AG04449 (cell line): ENCODE results near the gene SRF.

ENCODE experiments used
- CTCF ChIA-PET: fragments of 350-600 bp; formaldehyde crosslinking; extraction: SDS; loops from one replicate; lab custom pipeline; 2021; ENCODE audit warnings: antibody characterized with exemption; lab: Yijun Ruan, JAX
- POLR2A ChIA-PET: fragments of 400-600, 350-600 bp; formaldehyde crosslinking; extraction: SDS; loops from one replicate; lab custom pipeline; 2020; ENCODE audit warnings: antibody characterized with exemption, inconsistent platforms; lab: Yijun Ruan, JAX
- DNase-seq: peaks from one replicate; pipeline ENCODE4 v3.0.0-alpha.2; 2010; ENCODE audit warnings: low read depth, low spot score
- H3K4me3 ChIP-seq: 2 replicates; pipeline ENCODE4 v1.5.1; 2011; ENCODE audit warnings: low read depth, mild to moderate bottlenecking, control low read depth, low read length
- TF ChIP-seq, protein P1 (sequence below): IDR thresholded peaks from one replicate; pipeline ENCODE4 v1.5.1; 2011; ENCODE audit warnings: mild to moderate bottlenecking, moderate library complexity, low read length, control low read depth, inconsistent platforms; ENCODE audit not compliant: insufficient read depth; ENCODE audit errors: missing control alignments

The SRF gene

DNA sequence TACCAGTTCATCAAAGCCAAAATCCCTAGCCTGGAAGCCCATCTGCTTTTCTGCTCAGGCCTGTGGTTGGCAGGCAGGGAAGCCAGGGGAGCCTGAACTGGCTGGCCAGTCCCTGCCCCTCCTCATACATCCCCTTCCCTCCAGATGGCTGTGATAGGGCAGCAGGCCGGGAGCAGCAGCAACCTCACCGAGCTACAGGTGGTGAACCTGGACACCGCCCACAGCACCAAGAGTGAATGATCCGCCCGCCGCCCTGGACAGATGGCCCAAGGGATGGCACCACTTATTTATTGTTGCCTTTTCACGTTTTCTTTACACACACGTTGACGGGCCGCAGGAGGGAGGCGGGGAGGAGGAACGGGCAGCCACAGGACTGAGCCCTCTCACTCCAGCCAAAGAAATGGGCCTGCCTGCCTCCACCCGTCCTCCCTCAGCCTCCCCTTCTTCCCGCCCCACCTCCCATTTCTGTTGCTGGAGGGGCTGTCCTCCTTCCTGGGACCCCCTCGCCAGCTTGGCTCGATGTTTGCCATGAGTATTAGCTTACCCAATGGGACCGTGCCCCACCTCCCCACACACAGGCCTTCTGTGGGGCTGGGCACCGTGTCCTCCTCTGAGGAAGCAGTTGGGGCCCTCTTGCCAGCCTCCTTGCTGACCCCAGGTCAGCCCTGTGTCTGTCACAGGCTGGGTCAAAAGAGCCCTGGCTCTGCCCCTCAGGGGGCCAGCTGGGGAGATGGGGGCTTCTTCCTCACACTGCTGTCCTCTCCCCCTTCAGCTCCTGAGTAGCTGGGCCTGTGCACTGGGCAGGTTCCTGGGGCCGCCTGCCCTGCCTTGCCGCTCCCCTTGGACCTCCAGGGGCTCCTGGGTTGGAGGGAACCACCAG is 8.1 kb downstream of the SRF start:
- no peak overlapping the region for H3K4me3 ChIP-seq
- CTCF ChIA-PET = interaction anchor here (1.5 to 1.8 kb wide), 2 partner anchors 8 to 51 kb away, joined by 3 to 4 read pairs; partner anchors contain the start of gene SRF
- TF ChIP-seq, protein P1, sequence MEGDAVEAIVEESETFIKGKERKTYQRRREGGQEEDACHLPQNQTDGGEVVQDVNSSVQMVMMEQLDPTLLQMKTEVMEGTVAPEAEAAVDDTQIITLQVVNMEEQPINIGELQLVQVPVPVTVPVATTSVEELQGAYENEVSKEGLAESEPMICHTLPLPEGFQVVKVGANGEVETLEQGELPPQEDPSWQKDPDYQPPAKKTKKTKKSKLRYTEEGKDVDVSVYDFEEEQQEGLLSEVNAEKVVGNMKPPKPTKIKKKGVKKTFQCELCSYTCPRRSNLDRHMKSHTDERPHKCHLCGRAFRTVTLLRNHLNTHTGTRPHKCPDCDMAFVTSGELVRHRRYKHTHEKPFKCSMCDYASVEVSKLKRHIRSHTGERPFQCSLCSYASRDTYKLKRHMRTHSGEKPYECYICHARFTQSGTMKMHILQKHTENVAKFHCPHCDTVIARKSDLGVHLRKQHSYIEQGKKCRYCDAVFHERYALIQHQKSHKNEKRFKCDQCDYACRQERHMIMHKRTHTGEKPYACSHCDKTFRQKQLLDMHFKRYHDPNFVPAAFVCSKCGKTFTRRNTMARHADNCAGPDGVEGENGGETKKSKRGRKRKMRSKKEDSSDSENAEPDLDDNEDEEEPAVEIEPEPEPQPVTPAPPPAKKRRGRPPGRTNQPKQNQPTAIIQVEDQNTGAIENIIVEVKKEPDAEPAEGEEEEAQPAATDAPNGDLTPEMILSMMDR = no peak
- no peak for DNase-seq
- POLR2A ChIA-PET = no interaction called here

DNA sequence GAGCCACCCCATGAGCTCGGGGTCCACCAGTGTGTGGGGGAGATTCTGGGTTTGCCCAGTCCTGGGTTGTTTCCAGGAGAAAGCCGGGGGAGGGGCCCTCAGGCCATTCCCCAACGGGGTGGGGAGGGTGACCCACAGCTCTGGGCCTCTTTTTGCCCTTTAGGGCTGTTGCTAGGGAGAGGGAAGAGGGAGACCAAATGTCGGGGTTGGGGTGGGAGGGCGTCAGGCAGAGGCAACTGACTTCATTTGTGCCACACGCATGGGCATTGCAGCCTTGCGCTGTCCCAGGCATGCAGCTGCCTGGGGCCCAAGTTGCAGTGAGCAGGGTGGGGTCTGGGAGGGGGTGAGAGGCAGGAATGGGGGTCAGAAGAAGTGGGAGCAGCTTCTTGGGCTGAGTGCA is 9.0 kb downstream of the SRF start:
- CTCF ChIA-PET = interaction anchor here (1.1 to 1.8 kb wide), 2 partner anchors 8 to 36 kb away, joined by 3 to 4 read pairs; partner anchors contain the start of gene SRF
- TF ChIP-seq, protein P1 = no peak
- DNase-seq = no peak
- POLR2A ChIA-PET = no interaction called here
- H3K4me3 ChIP-seq = no peak overlapping the region

DNA sequence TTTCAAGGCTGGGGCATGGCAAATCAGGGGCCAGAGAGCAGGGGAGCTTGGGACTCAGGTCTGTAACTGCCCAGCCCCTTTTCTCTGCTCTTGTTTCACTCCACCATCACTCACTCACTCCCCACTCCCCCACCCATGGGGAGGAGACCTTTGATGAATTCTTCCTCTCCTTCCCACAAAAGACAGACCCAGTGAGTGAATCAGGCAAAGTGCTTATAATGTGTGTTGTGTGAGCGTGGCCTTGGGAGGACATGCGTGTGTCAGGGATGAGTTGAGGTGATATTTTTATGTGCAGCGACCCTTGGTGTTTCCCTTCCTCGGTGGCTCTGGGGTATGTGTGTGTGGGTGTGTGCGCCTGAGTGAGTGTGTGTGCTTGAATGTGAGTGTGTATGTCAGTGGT is 9.9 kb downstream of the SRF start:
- POLR2A ChIA-PET = no interaction called here
- CTCF ChIA-PET = interaction anchor here (1.1 to 1.8 kb wide), 2 partner anchors 9 to 37 kb away, joined by 3 to 4 read pairs; partner anchors contain the start of gene SRF
- DNase-seq = no peak

DNA sequence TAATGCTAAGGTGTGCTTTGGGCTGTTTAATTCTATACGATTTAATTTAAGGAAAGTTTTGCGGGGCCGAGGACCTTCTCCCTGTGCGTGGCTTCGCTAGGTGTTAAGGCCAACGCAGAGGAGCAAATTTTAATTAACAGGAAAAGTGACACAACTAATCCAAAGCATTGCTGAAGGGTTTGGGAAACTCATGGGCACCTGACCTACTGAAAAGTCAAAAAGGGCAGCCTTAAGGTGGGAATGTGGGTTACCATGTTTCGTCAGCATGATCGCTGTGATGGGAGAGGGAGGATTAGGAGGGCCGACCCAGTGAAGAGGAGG is 10.5 kb downstream of the SRF start:
- ChIA-PET POLR2A (interaction anchor here (1.0 to 1.2 kb wide), 2 partner anchors 11 to 20 kb away, joined by 5 to 6 read pairs; no protein-coding TSS in a partner anchor), CTCF (interaction anchor here (2.5 kb wide), 1 partner anchor 48 kb away, joined by 11 read pairs; the partner anchor contains the start of gene DNPH1)
- no peak for DNase-seq
- TF ChIP-seq, protein P1 = no peak
- H3K4me3 ChIP-seq = peak overlapping the region; percentile 75

More for the DNA sequence above, 9.9 kb downstream of the SRF start:
- H3K4me3 ChIP-seq = no peak overlapping the region
- TF ChIP-seq, protein P1 = no peak

DNA sequence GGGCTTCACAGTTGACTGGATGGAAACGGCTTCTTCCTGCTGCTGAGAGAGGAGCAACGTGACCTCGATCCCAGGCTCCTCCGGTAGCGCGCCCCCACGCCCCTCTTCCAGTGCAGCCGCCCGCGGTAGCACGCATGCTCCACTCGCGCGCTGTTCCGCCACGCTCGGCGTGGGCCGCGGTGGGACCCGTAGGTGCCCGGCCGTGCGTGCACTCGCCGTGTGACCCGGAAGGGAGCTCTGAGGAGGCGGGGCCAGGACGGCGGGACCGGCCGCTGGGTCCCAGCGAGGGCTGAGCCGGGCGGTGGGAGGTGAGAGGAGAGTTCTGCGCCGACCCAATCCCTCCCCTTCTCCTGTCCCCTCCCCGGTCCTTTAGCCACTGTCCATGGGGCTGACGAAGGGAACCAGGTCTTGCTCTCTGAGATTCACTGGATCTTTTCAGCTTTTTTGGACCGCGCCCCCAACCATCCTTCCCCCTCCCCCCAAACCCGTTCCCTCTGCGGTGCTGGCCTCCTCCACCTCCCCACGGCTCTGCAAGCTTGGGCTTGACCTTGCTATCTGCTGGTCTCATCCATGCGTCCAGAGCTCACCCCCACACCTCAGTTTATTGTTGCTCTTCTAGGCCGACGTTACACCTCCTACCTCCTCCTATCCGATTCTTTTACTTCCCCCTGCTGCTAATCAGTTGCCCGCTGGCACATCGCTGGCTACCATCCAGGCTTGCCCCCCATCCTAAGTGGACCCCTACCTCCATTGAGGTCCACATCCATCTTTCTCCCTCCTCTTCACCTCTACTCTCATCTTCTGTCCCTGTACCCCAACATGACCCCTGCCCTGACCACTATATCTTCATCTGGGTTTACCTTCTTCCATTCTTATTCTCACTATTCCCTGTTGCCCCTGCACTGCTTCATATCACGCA is 11.1 kb downstream of the SRF start, which contains the start of gene CUL9:
TSS of gene CUL9 (plus strand) at position 255 of the 919 bp plus-strand sequence. CDS start 2,115 bp downstream, outside the sequence.
- ChIA-PET POLR2A (interaction anchor here (0.6 to 1.2 kb wide), 4 partner anchors 11 to 169 kb away, joined by 3 to 6 read pairs (median 4); partner anchors contain the start of genes KLHDC3 and MEA1), CTCF (interaction anchor here (2.5 kb wide), 1 partner anchor 47 kb away, joined by 11 read pairs; the partner anchor contains the start of gene DNPH1)
- no peak for DNase-seq
- peak within 1 kb of the TSS; percentile 75 for H3K4me3 ChIP-seq
- TF ChIP-seq, protein P1 = no peak
